Measurements from ENCODE around the gene FAM117A.

GRCh38 chr17:49787884-49788477 is 24.1 kb upstream of the FAM117A start:
- TF ChIP-seq, protein P1, sequence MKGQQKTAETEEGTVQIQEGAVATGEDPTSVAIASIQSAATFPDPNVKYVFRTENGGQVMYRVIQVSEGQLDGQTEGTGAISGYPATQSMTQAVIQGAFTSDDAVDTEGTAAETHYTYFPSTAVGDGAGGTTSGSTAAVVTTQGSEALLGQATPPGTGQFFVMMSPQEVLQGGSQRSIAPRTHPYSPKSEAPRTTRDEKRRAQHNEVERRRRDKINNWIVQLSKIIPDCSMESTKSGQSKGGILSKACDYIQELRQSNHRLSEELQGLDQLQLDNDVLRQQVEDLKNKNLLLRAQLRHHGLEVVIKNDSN (IDR thresholded peaks at IDR 0.05; ENCODE audit: borderline replicate concordance, low read depth) = no peak
- TF ChIP-seq SMC3 (IDR thresholded peaks at IDR 0.05; ENCODE audit: low read depth, low read length) (no peak), TCF12 (IDR thresholded peaks at IDR 0.05) (no peak)
- TF ChIP-seq, protein P2, sequence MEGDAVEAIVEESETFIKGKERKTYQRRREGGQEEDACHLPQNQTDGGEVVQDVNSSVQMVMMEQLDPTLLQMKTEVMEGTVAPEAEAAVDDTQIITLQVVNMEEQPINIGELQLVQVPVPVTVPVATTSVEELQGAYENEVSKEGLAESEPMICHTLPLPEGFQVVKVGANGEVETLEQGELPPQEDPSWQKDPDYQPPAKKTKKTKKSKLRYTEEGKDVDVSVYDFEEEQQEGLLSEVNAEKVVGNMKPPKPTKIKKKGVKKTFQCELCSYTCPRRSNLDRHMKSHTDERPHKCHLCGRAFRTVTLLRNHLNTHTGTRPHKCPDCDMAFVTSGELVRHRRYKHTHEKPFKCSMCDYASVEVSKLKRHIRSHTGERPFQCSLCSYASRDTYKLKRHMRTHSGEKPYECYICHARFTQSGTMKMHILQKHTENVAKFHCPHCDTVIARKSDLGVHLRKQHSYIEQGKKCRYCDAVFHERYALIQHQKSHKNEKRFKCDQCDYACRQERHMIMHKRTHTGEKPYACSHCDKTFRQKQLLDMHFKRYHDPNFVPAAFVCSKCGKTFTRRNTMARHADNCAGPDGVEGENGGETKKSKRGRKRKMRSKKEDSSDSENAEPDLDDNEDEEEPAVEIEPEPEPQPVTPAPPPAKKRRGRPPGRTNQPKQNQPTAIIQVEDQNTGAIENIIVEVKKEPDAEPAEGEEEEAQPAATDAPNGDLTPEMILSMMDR (IDR thresholded peaks at IDR 0.05) = no peak
